Fibroblast of lung (primary cell): ENCODE measurements around the gene ACO2.

Source experiments
- EZH2 ChIP-seq: IDR thresholded peaks from 2 replicates; pipeline ENCODE4 v1.5.1; 2012; ENCODE audit warnings: low read length, control low read depth, mild to moderate bottlenecking; ENCODE audit errors: missing control alignments
- TF ChIP-seq, protein P1 (sequence below), 2 donors: IDR thresholded peaks in 1 of 2; conservative IDR thresholded peaks in 1 of 2; 1 replicate in 1 of 2; 2 replicates in 1 of 2; pipeline ENCODE4 v1.5.1; 2011 to 2012; ENCODE audit warnings: low read length in 2 of 2, control low read depth in 1 of 2, inconsistent platforms in 1 of 2, low read depth in 1 of 2, mild to moderate bottlenecking in 1 of 2

DNA sequence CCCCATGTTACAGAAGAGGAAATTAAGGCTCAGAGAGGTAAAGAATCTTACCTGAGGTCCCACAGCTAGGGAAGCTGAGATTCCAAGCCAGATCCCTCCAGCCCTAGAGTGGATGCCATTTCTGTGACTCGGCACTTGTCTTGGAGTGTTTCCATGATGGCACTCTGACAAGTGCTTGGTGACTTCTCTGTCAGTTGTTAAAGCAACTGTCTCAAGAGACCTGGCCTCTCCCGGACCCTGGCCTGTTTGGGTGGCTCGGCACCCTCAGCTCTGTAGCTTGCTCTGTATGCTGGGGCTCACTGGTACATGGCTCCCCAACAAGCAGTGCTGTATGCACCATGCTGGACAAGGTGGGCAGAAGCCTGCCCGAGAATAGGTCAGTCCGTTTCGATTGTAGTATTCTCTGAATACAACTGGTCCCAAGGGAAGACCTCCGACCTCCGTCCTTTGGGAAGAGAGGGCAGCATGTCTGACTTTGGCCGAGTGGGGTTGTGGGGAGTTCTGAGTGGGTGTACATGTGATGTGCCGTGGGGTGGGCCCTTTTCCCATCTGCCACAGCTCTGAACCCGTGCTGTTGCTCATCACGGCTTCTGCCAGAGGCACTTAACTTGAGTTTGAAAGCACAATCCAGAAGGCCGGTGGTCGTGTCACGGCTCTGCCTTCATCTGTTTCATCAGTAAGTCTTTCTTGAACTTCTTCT lies 12.4 kb downstream of the ACO2 start:
- TF ChIP-seq, protein P1, sequence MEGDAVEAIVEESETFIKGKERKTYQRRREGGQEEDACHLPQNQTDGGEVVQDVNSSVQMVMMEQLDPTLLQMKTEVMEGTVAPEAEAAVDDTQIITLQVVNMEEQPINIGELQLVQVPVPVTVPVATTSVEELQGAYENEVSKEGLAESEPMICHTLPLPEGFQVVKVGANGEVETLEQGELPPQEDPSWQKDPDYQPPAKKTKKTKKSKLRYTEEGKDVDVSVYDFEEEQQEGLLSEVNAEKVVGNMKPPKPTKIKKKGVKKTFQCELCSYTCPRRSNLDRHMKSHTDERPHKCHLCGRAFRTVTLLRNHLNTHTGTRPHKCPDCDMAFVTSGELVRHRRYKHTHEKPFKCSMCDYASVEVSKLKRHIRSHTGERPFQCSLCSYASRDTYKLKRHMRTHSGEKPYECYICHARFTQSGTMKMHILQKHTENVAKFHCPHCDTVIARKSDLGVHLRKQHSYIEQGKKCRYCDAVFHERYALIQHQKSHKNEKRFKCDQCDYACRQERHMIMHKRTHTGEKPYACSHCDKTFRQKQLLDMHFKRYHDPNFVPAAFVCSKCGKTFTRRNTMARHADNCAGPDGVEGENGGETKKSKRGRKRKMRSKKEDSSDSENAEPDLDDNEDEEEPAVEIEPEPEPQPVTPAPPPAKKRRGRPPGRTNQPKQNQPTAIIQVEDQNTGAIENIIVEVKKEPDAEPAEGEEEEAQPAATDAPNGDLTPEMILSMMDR (conservative IDR thresholded peaks at IDR 0.05 in 1 of 2, IDR thresholded peaks at IDR 0.05 in 1 of 2; ENCODE audit: low read depth in 1 of 2, low read length in 2 of 2): no peak
- no peak for TF ChIP-seq EZH2
